Bone marrow (tissue), 2 donors: ENCODE data around the gene PAX5.

Experiments used
- DNase-seq, 2 donors: peaks; one replicate each; lab custom pipeline; 2025; lab: John Stamatoyannopoulos, UW

PAX5 gene

GRCh38 chr9:36987891-36988290 lies 46.2 kb downstream of the PAX5 start:
- no peak for DNase-seq

DNA sequence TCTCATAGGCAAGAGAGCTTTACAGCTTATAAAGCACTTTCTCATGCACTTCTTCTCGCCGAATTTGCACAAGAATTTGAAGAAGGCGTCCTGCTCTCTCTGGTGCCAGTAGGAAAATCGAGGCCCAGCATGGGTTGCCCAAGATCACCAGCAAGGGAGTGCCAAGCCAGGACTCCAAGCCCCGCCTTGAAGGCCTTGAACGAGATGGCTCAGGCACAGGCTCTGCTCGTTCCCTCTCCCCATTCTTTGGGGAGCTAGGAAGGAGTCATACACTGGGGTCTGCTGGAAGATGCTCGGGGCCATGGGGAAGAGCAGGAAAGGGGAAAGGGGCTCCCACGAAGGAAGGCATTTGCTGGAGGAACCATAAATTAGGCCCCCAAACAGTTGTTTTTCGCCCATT lies 46.7 kb downstream of the PAX5 start:
- DNase-seq = no peak

DNA sequence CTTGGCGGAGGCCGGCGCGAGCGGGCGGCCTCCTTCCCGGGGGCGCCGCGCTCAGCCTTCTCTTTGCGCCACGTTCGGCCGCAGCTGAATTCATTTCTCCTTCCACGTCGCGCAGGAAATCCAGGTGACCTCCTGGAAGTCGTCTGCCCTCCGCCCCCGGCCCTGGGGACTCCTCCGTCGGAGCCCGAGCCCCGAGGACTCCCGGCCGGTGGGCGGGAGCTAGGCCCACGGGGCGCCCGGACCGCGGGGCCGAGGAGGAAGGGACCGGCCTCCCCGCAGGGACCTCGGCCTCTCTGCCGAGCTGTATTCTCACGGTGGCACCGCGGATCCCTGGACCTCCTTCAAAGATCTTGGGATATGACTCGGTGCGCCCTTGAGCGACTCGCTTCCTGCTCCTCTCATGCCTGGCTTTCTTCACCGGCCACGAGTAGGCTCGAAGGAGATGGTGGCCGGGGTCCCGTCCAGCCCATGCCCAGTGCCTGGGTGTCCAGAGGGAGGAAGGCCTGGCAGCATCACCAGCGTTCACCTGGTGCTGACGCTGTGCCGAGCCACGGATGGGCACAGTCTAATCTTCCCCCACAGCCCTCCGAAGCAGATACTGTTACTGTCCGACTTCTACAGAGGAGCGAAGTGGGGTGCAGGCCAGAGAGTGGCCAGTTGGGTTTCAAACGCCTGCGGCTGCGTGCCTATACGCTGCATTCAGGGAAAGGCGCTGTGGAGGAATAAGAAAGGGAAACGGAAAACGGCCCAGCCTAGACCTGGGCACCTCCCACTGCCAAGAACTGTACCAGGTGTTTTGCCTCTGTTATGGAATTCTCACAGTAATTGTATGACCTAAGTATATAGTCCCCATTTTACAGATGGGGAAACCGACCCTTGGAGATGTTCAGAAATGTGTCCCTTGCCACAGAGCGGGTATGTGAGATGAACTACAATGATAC lies 47.3 kb downstream of the PAX5 start:
- DNase-seq = no peak

DNA sequence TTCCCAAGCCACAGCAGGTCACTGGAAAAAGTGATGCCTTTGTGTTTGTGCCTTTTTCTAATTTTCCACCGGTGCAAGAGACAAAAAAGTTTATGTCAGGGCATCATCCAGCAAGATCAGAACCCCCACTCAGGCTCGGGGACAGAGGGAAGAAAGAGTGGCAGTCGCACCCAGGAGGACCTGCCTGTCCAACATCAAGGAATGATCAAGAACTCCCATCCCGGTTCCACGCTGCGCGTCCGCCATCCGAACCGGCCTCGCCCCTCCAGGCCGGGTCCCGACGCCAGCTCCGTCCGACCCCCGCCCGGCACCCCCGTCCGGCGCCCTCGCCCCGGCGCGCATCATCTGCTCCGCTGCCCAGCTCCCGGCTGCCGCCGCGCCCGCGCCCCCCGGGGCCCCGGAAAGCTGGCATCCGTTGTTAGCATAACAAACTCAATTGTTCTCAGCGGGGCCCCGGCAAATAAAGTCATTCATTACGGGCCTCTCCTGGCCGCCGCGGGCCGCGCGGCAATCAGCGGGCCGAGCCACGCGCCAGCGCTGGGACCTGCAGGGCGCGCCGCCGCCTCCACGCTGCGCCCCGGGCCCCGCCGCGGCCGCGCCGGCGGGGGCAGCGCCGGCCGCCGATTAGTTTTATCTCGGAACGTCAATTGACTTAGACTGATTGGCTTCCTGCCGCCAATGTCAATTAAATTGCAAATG lies 48.1 kb downstream of the PAX5 start:
- no peak for DNase-seq

DNA sequence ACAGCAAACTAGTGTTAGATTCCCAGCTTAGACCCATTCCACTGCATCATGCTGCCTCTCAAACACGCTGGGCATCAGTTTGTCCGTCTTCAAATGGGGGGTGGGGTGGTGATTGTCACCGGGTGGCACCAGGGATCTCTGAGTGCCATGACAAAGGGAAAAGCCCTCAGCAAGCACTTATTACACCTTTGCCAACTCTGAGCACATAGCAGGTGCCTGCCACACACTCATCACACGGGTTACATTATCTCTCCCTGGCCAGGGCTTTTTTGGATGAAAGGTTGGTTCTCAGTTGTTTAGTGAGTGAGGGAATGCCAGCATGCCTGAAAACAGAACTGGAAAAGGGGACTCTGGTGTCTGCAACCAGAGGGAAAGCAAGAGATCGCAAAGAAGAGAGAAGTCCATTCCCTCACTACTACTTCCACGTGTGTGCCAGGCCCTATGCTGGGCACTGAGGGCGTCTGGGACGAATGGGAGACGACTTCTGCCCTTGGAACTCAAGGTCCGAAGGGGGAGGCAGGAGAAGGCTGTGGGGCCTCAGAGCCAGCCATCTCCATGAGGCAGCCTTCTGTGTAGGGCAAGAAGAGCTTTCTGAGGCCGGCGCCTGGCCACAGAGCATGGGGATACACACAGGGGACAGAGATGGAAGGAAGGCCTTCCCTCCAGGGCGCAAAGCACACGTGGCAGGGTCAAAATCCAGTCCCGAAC lies 48.9 kb downstream of the PAX5 start:
- no peak for DNase-seq

- DNase-seq = no peak
Observed at GRCh38 chr9:36980148-36980974, 53.7 kb downstream of the PAX5 start.

DNA sequence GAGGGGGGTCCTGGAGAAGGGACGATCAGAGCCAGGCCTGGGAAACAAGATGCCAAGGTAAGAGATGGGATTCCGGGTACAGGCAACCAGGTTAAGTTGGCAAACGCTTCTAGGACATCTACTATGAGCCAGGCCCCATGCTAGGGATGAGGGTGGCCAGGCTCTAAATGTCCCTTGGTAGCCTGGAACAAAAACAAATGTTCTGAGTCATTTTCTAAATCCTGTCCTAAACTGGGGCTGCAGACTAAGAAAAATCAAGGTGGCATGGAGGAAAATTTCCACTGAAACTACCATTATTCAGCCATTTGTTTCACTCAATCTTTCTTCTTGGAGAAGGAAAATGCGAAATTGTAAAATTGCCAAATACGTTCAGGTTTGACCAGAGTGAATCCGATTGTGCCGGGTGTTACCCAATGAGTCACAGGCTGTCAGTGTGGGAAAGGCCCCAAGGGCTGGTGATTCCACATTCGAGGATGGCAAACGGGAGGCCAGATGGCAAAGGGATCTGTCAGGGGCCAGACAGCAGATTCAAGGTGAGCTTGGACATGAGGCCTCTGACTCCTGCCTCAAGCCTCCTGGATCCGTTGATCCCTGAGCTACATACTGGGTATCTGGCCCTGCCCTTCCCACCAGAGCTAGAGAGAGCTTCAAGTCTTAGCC lies 57.6 kb downstream of the PAX5 start:
- DNase-seq = no peak

GRCh38 chr9:36974731-36975130 lies 59.3 kb downstream of the PAX5 start:
- DNase-seq = no peak

- DNase-seq = no peak
Observed at GRCh38 chr9:36971935-36972488, 62.1 kb downstream of the PAX5 start.

DNA sequence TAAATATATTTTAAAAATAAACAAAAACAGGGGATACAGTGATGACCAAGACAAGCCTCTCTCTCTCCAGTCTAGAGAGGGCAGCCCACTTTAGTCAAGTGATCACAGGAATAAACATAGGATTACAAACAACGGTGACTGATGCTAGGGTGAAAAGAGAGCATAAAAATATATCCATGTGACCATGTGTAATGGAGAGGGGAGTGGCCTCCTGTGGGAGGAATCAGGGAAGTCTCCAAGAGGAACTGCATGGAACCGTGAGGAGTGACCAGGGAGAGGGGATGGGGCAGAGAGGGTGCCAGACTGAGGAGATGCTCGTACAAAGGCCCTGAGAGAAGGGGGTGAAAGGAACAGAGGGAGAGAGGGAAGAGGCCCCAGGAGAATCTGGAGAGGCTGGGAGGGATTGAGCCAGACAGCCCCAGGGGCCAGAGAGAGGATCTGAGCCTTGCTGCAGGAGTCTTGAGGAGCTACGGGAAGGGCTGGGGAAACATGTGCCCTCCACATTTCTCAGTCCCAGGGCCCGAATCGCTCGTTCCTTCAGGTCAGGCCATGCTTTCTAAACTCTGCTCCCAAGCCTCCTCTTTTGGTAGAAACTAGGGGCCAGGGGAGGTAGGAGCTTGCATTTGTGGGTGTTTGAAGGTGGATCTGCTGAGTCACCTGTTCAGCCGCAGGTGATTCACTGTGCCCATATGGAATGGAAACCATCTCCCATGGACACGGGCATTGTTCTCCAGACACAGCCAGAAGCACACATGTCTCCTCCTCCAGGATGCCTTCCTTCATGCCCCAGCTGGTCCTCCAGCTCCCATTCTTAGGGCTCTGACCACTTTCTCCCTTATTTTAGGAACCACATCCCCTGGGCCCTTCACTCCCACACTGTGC lies 63.8 kb downstream of the PAX5 start:
- no peak for DNase-seq

DNA sequence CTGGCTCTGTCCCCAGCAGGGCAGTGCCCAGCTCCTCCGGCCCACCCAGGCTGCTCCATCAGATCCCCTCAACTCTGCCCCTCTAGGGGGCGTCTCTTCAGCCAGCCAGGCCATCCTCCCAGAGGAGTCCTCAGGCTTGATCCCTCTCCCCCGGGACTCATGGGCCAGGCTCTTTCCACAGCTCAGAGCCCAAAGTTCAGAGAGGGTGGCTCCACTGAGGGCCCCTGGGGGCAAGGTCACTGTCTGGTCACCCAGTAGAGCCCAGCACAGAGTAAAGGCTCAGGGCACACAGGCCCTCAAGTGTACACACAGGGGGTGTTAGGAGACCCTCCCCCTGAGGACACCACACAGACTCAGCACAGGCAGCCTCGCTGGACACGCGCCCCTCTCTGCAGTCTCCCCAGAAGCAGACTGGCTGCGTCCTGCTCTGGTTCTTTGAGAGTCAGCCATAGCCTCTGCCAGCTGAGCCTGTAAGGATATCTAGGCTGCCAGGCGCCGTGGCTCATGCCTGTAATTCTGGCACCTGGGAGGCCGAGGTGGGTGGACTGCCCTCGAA lies 64.8 kb downstream of the PAX5 start:
- DNase-seq = no peak

GRCh38 chr9:36968574-36969215 lies 65.4 kb downstream of the PAX5 start:
- no peak for DNase-seq

GRCh38 chr9:36967997-36968396 lies 66.1 kb downstream of the PAX5 start:
- no peak for DNase-seq

GRCh38 chr9:36966371-36967097 lies 67.5 kb downstream of the PAX5 start:
- DNase-seq = no peak

DNA sequence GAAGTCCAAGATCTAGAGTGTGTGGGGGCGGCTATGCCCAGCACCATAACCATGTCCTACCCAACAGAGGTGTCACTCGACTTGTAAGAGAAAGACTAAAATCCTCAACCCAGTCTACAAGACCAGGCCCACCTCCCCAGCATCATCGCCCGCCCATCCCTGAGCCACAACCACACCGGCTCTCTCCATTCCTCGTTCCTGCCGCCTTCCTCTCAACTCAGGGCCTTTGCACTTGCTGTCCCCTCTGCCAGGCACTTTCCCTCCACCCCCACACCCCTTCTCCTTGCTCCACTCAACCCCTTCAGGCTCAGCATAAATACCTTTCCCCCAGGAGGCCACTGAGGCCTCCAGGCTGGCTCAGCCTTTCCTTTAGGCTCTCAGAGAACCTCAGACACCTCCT lies 69.3 kb downstream of the PAX5 start:
- DNase-seq = no peak

DNA sequence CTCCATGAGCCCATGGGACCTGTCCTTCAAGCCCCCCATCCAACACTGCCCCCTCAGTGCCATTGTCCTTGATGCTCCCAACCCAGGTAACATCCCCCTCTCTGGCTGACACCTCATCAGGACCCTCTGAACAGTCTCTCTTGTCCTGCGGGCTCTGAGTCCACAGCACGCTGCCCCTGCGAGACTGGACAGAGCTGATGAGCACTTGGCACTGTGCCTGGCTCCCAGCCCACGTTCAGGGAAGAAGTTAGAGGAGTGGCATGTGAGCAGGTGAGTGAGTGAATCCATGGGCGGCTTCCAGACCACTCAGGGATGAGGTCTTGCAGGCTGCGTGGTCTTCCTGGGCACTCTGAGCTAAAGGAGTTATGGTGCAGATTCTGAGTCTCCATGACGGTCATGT lies 70.7 kb downstream of the PAX5 start:
- DNase-seq = no peak

DNA sequence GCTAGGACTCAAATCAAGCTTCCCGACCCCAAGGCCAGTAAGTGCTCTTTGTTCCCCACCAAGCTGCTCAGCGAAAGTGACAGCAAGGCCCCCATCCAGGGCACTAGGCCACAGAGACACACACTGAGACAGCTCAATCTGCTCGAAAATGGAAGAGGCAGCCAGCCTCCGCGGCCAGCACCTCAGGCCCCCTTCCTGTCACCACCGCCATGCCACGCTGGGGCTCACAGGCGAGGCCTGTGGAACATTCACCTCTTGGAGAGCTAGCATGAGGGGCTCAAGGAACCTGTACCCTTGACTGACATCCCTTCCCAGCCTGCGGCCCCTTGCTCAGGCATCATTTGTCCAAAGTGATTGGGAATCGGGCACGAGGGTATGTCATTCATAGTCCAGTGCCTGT lies 71.4 kb downstream of the PAX5 start:
- DNase-seq = no peak

GRCh38 chr9:36961561-36962325 lies 72.3 kb downstream of the PAX5 start:
- no peak for DNase-seq
